HG03565 (cell line): ENCODE data around the gene PXDN.

Experiments used
- ATAC-seq: cut with Tn5 transposase; IDR thresholded peaks from one replicate; pipeline ENCODE4 v1.9.1; 2021; ENCODE audit warnings: mild to moderate bottlenecking, moderate library complexity; ENCODE audit not compliant: unreplicated experiment

Gene PXDN

DNA sequence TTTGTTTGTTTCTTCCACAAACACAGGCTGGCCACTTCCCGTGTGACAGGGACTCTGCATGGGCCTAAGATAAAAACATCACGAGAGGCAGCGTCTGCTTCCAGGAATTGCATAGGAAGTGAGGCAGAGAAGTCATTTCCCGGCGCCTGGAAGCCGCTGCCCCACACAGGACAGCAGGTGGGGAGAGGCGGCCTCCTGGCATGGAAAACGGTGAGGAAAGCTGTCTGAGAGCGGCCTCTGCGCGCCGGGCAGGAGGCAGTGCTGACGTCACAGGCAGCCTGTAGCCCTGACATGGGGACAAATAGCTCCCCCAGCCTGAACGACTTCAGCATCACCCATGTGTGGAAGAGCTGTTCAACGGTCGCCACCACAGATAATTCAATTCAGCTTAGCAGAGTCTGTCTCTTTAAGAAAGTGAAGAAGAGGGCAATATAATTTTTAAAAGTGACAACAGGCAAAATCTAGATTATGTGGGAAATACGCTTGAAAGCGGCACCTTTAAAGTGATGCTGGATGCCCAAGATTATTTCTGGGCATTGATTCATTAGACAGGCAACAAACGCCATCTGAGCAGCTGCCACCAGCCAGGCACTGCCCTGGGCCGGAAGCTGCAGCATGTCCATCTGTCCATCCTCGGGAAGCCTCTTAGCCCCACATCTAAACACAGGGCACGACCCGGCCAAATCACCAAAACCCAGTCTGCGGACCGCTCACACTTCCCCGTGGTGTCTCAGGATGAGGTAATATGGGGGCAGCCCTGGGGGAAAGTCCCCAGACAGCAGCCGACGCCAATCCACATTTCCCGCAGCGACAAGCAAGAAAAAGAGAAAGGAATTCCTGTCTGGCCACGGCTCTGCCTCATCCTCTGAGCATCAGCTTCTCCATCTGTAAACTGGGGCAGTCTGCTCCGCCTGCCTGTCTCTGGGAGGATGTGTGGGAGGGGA lies 138.9 kb downstream of the PXDN start:
- ATAC-seq: no peak

DNA sequence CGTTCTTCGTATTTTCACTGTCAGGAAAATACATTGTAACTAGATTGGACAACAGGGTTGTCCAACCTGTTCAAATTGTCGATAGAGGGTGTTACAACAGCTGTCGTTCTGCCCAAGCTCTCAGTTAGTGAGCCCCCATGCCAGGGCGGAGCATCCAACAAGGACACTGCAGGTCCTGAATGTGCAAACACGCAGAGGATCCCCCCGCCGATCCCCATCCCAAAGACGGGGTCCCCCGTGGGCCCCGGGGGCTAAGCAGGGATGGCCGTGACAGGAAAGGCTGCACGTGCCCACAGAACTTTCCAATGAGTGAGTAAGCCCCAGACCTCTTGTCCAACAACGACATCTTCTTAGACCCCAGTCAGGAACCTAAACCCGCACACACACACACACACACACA lies 140.8 kb downstream of the PXDN start:
- no peak for ATAC-seq

DNA sequence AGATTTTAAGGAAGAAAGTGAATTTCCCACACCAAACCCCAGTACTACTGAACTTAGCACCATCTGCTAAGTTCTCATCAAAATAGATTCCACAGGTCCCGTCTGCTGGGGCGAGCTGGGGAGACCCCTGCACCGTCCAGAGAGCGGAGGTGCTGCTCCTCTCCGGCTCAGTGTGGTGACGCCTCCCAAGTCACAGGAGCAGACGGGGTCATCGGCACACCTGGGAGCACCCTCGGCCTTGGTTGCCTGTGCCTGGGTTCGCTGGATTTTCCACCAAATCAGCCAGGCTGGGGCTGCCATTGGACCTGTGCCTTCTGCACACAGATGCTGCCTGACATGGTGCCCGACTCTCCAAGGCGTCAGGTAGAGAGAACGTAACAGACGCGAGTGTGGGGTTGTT lies 141.3 kb downstream of the PXDN start:
- ATAC-seq: no peak

DNA sequence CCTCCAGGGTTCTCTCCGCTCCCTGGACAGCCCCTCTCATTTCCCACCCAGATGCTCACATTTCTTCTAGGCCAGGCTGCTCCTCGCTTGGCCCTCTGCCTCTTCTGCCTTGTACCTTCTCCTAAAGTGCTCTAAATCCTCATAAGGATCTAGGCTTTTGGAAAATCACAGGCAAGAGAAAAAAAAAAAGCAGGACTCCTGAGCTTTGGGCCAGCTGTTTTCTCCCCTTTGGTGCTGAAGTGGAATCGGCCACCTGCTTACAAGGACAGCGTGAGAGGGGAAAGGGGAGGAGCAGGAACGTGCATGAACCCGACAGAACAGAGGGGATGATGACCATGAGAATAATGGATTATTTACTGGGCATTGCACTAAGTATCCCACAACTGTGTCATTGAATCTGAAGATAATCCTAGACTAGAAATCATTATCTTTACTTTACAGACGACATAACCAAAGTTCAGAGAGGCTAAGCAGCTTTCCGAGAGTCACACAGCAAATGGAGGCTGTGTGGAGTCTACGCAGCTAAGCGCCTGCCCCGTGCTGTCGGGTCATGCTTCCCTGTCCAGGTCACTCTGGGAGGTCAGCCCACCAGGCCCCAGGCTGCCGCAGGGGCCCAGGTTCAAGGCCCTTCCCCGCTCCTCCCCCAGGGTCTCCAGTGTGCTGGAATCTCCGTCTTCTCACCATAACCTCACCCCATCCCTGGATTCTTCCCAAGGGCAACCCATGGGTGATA lies 141.9 kb downstream of the PXDN start:
- no peak for ATAC-seq

DNA sequence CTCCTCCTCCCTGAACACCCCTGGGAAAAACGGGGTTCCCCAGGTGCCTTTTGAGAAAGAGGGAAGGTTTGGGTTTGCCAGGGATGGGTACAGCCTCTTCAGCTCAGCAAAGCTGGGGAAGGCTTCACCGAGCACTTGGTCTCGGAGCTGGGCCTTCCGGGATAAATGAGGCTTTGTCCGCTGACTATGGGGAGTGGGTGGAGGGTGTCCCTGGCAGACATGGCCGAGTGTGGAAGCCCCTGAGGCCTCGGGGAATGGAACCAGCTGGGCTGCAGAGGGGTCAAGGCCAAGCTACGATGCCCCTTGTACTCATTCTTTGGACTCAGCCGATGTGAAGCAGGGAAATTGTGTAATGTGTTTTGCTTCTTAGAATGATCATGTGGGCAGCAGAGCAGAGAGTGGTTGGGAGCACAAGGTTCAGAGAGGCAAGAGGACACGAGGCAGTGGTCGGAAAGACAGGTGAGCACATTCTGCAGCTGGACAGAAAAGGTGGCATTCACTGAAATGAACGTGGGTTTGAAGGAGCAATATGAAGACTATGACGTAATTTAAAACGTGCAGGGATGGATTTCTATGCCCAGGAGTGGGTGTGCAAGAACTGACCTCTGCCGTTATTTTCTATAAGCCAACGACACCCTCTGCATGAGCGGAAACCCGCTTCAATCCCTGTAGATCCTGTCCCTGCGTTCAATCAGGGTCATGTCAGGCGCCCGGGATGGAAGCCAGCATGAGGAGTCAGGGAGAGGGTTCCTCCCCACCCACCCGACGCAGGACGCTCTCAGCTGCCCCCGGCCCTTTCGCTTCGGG lies 142.6 kb downstream of the PXDN start:
- no peak for ATAC-seq

DNA sequence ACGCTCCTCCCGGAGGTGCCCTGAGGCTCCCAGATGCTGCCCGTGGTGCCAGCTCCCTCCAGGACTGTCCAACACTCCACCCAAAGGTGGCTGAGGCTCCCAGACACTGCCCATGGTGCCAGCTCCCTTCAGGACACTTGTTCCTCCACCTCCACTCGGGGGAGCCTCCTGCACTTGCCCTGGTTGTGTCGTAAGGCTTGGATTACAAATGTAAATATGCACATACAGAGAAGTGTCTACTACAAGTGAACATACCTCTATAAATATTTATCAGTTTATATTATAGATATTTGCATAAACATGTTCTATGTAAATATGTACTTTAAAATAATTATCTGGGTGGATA lies 143.3 kb downstream of the PXDN start:
- no peak for ATAC-seq

DNA sequence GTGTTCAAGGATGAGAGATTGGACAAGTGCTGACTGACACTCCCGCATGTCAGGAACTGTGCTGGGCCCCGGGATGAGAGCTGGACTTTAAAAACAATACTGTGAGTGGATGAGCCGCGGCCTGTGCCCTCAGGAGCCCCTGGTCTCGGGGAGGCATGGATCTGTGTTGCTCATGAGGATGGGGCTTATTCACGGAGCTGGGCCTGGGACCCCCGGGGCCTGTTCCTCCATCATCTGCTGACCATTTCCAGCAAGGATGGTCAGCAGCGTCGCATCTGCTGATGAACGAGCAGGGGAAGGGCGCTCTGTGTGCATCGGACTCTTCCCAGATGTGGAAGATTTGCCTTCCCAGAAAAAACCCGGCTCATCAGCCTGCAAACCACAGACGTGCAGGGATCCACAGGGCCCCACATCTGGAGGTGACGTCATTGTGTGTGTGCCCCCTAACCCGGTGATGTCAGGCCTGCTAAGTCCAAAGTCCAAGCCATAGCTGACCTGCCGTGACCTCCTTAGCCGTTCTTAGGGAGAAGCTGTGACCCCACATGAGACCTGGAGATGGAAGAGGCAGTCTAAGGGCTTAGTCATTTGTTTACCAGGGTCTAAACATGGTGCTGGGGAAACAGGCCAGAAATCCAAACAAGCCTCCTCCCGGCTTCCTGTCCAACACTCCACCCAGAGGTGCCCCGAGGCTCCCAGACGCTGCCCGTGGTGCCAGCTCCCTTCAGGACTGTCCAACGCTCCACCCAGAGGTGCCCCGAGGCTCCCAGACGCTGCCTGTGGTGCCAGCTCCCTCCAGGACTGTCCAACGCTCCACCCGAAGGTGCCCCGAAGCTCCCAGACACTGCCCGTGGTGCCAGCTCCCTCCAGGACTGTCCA lies 143.9 kb downstream of the PXDN start:
- no peak for ATAC-seq

DNA sequence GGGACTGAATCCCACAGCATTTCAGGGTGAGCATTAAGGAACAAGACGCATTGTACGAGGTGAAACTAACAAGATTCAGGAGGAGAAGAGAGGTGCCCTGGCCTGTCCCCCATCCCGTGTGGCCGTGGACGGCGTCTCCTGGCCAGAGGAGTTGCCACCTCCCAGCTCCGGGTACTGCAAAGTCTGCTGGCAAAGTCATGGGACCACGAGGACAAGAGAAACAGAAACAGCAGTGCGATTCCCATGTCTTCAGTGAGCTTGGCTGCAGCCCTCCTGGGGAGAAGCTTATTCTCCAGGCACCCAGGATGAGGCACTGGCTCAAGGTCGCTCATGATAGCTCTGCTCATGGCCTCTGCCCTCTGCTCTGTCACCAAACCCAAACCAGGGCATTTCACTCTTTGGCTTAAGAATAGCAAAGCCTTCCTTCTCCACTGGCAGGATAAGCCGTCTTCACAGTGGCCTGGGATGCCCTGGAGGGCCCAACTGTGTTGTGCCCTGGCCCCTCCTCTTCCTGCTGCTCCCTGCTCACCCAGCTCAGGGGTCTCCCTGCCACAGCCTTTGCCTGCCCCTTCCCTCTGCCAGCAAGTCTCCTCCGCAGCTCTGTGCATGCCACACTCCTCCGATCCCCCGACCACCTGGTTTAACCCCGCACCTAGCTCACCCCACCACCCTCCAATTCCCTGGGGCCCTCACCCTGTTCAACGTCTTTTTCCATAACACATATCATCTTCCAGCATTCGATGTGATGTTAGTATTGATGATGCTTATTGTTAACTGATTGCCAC lies 144.8 kb downstream of the PXDN start:
- ATAC-seq: no peak

DNA sequence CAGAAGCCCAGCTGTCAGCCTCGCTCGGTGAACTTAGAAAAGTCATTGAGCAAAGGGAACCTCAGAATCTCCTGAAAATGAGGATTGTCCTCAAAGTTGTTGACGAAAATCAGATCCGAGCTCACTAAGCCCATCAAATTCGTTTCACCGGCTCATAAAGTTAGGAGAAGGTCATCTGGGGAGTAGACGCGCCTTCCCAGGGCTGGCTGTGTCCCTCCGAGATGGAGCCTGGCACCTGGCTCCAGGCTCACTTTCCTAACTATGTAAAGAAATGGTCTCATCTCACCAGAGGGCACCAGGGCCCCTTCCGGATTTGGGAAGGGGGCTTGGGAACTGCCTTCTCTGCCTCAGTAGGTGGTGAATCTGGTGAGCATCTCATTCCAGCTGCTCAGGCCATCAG lies 145.5 kb downstream of the PXDN start:
- no peak for ATAC-seq

DNA sequence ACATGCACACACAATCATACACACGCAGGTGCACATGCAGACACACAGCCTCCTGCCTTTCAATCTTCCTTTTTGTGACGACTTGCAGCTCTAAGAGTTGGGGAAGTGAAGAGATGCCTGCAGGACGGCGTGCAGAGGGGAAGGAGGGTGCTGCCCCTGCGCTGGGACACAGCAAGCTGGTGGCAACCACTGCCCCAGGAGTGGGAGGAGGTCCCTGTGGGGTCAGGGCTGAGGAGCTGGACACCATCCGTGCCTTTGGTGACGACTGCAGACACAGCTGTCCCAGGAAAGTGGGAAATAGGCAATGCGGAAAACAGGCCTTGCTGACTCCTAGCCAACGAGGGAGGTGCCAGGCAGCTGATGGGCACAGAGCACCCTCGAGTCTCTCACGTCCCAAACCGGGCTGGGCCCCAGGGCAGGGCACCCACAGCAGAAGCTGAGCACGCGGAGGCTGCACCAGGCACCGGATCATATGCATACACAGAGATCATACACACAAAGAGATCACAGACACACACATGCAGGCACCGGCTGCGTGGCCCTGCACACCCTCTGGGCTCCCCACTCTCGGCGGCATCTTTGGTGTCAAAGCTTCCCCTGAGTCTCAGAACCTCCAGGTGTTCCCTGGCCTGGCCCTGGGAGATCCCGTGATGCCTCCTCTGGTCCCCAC lies 146.1 kb downstream of the PXDN start:
- no peak for ATAC-seq

DNA sequence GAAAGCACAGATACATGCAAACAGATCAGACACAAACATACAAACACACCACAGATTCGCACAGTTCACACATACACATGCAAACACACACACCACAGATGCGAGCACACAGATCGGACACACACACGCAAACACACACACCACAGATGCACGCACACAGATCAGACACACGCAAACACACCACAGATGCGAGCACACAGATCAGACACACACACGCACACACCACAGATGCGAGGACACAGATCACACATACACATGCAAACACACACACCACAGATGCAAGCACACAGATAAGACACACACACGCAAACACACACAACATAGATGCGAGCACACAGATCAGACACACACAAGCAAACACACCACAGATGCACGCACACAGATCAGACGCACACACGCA lies 149.0 kb downstream of the PXDN start:
- ATAC-seq: no peak

DNA sequence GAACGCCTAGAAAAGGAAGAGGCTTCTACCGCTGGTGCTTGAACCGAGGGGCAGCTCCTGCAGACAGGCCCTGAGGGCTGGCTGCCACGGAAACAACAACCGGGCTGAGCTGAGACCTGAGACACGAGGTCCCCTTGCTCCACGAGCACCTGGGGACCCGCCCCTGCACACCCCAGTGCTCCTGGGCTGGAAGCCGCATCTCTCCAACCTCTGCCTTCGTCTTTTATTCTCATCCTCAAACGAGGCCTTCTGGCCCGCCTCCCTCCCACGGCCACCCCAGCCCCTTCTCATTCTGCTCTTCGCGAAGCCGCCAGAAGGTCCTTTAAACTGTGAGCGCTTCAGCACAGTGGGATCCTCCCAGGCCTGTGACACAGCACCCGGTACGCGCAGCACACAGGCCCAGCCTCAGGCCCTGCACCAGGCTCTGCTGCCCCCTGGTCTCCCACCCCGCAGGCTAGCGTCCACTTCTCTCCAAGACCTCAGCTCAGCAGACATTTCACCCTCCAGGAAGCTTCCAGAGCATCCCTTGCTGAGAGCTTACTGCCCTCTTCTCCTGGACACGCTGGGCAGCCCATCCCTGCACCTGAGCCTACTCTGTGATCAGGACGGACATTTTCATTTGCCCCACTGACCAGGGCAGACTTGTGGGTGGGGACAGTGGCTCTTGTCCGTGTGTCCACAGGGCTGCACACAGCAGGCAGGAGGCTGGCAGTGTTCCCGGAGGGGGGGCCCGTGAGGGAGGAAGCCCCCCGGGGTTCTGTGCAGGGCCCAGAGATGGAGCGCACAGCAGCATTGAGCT lies 149.7 kb downstream of the PXDN start:
- no peak for ATAC-seq

DNA sequence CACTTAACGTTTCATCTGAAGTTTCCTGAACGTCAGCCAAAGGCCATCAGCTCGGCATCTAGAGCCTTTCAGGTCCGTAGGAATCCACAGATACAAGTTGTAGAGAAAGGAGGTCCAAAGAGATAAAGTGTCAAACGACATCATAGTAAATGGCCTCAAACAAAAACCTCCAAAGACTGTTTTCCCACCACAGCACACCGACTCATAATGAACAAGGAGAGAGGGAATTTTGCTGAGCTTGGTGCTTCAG lies 150.3 kb downstream of the PXDN start:
- no peak for ATAC-seq

DNA sequence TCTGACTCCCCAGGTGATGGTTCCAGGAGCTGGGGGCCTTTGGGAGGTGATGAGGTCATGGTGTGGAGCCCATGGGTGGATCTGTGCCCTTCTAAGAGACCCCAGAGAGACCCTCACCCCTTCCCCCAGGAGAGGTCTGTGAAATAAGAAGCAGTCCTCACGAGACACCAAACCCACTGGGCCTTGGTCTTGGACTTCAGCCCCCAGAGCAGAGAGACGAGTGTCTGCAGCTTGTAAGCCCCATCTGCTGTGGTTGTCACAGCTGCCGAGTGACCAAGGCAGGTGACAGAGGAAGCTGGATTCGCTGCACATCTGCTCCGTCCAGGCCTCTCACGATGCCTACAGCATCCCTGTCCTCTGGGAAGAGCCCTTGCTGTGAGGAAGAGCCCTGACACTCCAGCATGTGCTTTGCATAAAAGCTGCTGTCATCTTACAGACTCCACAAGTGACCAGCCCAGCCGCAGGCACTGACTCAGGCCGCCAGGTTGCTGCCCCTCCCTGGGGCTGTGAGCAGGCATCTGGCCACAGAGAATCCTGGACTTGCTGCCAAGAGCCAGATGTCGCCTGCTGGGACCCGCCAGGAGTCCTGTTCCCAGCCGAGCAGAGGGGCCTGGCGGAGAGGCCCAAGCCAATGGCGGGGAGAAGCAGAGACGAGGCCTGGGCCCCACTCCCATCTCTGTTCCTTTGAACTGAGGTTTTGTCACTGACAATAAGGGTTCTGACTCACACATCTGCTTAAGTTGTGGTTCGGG lies 150.8 kb downstream of the PXDN start:
- no peak for ATAC-seq

DNA sequence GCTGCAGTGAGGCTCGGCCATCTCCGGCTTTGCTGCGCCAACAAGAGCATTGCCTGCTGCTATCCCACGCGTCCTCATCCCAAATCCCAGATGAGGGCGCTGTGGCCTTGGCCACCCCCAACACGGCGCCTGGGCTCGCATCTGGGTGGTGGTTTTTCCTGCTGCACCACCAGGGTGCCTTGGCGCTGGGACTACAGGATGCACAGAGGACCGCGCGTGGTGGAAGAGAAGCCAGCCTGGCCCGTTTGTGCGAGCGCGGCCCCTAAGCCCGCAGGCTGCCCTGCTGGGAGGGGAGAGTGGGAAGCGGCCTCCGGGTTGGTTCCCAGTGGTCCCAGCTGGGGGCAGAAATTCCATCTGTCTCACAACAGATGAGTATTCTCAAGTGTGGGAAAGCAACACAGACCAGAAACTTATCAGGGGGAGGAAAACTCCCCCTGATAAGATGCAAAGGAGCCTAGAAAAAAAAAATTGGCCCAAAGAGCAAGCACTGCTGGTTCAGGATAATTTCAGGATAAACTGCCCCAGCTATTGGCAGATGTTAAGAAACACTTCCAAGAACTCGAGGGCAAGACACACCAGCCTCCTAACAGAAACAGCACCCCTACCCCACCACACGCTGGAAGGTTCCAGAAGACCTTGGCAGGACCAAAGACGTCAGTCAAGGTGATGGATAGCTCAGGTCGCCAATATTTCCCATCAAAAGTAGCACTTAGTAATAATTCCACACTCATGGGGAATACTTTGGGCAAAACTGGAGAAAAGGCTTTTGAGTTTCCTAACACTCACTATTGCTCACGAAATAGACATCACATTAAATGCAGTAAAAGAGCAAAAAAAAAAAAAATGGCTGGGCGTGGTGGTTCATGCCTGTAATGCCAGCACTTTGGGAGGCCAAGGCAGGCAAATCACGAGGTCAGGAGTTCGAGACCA lies 152.1 kb downstream of the PXDN start:
- no peak for ATAC-seq

DNA sequence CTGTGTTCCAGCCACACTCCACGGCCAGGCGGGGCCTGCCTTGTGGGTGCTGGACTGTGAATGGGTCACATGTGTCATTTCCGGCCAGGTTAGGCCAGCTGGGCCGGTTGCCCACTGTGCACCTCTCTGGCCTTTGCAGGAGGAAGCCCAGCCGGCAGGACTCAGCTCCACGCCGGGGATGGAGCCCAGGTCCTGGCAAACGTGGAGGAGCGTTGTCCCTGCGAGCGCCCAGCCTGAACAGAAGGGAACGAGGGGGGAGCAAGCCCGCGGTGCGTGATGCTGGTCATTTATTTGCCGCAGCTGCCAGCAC lies 152.9 kb downstream of the PXDN start:
- no peak for ATAC-seq
